ENCODE data around the gene ZNF200. TPM values are rescaled to one million over a fixed set of nuclear protein-coding genes. Genes with fewer than 3 reads are reported as not detected.
"Not testable (repeated sequence)": the region's sequence is repeated elsewhere in the genome, so short reads cannot be mapped to it uniquely, and the experiment has no call there.

The ZNF200 gene, protein sequence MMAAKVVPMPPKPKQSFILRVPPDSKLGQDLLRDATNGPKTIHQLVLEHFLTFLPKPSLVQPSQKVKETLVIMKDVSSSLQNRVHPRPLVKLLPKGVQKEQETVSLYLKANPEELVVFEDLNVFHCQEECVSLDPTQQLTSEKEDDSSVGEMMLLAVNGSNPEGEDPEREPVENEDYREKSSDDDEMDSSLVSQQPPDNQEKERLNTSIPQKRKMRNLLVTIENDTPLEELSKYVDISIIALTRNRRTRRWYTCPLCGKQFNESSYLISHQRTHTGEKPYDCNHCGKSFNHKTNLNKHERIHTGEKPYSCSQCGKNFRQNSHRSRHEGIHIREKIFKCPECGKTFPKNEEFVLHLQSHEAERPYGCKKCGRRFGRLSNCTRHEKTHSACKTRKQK
- 6.3 TPM for polyA plus RNA-seq (ENCODE audit: insufficient read length)

DNA sequence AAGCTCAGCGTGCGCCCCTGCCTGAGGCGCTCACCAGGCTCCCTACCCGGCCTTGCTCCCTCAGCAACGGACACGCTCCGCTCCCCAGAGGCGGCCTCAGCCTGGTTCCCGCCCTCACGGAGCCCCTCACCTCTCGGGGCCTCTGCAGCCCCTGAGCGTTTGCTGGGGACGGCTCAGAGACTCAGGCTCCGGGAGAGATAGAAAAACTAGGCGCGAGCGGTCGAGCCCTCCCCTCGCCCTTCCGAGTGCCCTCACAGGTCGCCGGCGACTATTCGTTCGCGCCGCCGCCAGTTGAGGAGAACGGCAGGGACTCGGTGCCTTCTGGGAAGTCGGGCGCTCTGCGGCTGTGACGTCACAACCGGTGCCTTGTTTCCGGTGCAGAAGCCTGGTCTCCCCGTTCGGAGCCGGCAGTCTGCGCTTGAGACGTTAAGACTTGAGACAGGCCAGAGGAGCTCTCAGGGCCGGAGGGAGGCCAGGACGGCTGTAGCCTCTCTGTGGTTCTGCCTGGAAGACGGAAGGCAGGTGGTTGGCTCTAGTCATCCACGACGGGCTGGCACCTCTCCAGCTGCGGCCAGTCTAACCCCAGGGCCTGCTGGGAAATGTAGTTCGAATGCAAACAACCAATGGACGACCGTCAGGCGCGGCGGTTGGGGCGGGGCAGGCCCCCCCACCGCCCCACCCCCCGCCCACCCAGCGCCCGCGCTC, at the start of gene ZNF200:
TSS of gene ZNF200 (minus strand) at position 302 of the 705 bp plus-strand sequence. CDS start 1,403 bp downstream, outside the sequence.
- peak; percentile 91 for DNase-seq (ENCODE audit: low read depth)

DNA sequence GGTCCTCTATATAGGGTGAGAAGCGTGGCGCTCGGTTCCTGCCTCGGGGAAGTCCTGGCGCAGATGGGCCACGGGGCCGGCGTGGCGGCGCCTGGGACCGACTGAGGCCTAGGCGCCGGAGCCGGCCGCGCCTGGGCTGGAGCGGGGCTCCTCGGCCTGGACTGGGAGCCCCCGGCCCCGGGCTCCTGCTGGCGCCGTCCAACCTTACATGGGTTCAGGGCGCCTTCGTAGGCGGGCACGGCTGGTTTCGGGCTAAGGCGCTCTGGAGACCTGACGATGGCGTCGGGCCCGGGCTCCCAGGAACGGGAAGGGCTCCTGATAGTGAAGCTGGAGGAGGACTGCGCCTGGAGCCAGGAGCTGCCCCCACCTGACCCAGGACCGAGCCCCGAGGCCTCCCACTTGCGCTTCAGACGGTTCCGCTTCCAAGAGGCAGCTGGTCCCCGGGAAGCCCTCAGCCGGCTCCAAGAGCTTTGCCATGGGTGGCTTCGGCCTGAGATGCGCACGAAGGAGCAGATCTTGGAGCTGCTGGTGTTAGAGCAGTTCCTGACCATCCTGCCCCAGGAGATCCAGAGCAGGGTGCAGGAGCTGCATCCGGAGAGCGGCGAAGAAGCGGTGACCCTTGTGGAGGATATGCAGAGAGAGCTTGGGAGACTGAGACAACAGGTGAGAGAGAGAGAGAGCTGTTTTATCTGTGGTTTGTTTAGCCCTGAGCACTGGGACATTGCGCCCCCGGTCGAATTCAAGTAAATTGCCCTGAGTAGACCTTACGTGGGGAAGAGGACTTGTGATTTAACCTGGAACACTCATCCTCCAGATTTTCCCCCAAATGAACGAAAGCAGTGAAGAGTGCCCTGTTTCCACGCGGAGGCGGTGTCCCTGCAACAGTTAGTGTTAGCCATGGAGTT, 48.8 kb upstream of the ZNF200 start:
- no peak for DNase-seq (ENCODE audit: low read depth)

DNA sequence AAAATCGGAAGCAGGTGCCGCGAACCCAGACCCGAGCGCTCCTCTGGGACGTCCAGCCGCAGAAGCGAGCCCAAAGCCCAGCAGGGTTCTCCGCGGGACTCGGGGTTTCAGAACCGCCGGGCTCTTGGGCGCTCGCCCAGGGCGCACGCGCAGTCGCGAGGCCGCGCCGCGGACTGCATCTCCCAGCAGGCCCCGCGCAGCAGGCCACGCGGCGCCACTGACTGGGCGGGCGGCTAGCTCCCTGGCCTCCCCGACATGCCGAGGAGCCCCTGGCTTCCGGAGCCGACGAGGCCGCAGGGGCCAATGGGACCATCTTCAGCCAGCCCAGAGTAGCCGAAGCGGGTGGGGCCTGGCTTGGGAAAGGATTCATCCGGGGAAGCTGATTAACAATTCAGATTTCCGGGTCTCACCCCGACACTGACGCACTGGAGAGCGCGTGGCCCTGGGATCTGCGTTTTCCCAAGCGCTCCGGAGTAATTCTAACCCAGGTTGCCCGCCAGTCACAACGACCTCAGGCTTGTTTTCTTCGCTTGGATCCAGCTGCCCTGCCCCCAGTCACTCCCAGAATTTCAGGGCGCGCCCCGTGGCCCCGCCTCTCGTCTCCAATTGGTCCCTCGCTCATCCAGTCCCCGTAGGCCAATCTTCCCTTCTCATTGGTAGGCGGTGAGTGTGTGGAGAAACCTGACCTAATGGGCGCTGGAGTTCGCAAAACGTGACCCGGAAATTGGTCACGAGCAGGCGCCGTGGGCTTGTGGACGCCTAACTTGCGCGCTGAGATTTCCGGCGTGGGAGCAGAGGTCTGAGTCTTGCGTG, 48.0 kb upstream of the ZNF200 start, which contains the start of gene ZNF263:
TSS of gene ZNF263 (plus strand) at position 762 of the 813 bp plus-strand sequence. CDS start 328 bp downstream, outside the sequence.
- peak; percentile 98 for DNase-seq (ENCODE audit: low read depth)

DNA sequence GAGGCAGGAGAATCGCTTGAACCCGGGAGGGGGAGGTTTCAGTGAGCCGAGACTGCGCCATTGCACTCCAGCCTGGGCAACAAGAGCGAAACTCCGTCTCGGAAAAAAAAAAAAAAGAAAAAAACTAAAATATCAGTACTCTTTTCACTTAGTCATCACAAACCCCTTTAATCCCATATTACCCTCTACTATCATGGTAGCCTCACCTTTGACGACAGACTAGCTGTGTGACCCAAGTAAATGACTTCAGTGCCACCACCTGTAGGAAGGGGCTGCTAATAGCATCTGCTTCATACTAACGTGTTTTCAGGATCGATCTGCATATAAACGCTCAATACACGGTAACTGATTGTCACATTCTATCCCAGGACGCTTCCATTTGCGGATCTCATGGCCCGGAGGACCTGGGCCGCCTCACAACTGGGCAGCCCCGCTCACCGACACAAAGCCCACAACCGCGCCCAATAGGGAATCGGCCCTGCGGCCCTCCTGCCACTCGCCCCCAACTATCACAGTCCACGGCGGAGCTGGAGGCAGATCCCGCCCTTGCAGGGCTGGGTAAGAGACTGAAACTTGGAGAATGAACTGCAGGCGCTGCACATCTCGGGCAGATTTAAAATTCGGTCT, 47.3 kb upstream of the ZNF200 start:
- no peak for DNase-seq (ENCODE audit: low read depth)

DNA sequence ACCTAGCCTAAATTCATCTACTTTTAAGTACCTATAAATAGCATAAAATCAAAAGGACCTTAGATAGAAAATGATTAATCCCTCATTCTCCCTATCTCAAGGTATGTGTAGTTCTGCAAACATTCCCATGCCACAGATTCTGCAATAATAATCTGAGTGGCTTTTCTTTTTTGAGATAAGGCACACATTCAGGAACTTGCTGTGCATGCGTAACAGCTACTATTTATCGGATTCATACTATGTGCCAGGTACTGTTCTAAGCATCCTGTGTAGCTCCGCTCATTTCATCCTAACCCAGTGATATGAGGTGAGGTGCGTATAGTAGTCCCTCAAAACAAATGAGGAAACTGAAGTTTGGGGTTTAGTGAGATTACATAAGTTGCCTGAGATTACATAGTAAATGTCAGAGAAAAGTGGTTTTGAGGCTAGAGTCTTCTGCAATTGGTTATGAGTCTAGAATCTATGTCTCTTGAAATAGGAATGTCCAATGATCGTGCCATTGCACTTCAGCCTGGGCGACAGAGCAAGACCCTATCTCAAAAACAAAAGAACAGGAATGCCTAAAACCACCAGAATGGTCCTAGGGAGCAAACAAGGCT, 46.4 kb upstream of the ZNF200 start:
- DNase-seq (ENCODE audit: low read depth), result no peak

DNA sequence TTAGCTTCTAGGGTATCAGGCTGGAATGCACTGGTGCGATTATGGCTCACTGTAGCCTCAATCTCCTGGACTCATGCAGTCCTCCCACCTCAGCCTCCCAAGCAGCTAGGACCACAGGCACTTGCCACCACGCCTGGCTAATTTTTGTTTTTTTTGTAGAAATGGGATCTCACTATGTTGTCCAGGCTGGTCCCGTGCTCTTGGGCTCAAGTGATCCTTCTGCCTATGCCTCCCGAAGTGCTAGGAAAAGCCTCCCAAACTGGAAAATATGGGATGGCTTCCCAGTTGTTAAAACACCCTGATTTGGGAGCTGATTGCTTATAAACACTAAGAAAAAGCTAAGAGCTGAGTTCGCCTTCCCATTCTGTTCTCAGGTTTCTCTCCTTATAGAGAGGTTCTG, 41.7 kb upstream of the ZNF200 start:
- DNase-seq (ENCODE audit: low read depth), result no peak

DNA sequence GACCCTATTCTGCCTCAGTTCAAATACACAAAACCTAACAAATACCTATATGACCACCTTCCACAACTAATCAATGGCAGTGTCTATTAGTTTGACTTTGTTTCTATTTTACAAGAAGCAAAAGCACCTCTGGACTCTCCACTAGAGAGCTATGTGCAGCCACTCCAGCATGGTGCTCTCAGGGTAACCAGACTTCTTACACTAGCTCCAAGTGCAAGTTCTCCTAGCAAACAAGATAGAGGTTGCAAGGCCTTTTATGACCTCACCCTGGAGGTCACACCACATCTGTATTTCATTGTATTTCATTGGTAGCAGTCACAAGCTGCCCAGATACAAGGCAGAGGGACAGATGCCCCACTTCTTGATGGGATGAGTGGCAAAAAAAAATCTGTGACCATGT, 40.0 kb upstream of the ZNF200 start:
- no peak for DNase-seq (ENCODE audit: low read depth)

DNA sequence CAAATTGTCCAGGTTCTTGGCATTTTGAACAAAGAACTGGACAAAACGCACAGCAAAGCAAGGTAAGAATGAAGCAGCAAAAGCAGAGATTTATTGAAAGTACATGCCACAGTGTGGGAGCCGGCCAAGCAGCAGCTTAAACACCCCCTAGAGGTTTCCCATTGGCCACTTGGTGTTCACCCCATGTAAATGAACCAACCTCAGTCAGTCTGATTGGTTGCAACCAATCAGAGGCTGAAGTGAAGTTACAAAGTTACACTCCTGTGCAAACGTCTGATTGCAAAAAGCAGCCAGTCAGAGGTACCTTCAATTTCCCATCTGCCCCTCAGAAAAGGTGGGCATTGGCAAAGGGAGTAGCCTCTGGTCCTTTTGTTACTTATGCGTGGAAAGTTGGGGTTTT, 39.5 kb upstream of the ZNF200 start:
- no peak for DNase-seq (ENCODE audit: low read depth)

DNA sequence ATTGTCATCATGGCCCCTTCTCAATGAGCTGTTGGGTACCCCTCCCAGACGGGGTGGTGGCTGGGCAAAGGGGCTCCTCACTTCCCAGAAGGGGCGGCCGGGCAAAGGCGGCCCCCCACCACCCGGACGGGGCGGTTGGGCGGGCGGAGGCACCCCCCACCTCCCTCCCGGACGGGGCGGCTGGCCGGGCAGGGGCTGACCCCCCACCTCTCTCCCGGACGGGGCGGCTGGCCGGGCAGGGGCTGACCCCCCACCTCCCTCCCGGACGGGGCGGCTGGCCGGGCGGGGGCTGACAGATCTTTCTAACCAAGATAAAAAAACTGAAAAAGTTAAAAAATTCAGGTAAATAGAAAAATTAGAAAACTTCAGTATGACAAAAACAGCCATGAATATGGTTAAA, 36.3 kb upstream of the ZNF200 start:
- not testable (repeated sequence) for DNase-seq (ENCODE audit: low read depth)

DNA sequence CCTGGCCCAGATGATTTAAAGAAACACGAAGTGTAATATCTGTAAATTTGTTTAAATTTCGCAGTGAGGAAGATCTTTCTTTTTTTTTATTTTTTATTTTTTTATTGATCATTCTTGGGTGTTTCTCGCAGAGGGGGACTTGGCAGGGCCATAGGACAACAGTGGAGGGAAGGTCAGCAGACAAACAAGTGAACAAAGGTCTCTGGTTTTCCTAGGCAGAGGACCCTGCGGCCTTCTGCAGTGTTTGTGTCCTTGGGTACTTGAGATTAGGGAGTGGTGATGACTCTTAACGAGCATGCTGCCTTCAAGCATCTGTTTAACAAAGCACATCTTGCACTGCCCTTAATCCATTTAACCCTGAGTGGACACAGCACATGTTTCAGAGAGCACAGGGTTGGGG, 35.8 kb upstream of the ZNF200 start:
- not testable (repeated sequence) for DNase-seq (ENCODE audit: low read depth)

DNA sequence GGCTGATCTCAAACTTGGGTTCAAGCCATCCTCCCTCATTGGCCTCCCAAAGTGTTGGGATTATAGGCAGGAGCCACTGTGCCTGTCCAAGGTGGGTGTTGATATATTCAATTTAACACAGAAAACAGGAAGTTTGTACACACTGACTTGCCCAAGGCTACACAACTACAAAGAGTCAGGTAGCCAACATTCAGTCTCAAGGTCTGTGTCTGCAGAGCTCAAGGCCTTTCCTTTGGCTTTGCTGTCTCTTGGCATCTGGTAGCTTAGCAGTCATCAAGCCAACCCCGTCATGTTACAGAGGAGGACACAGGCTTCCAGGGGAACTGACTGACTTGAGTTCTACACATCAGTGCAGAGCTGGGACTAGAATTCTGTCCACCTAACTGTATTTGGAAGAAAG, 33.3 kb upstream of the ZNF200 start:
- no peak for DNase-seq (ENCODE audit: low read depth)

DNA sequence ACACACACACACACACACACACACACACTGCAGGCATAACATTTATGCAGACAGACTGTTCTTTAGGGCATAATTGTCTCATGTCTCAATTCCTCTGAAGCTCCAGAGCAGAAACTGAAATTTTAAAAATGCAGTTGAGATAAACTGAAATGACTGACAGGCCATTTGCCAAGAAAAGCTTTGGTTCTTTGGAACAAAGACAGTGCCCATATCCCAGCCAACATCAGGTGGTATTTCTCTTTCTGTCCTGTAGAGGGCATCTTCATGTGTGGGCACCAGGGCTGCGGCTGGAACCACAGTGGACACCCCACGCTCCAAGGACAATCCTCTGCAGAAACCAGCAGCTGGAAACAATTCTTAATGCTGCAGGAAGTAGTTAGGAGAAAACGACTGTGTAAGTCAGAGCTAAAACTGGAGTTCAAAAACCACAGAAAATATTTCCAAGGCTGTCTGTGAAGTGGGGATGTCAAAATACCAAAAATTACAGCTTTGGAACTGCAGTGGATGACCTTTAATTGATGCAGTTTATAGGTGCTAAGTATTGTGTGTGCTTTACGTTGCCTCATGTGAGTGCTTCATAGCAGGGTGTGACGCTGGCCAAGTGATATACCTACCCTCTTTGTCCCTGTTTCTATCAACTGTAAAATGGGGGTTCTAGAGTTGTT, 32.0 kb upstream of the ZNF200 start:
- DNase-seq (ENCODE audit: low read depth), result no peak

DNA sequence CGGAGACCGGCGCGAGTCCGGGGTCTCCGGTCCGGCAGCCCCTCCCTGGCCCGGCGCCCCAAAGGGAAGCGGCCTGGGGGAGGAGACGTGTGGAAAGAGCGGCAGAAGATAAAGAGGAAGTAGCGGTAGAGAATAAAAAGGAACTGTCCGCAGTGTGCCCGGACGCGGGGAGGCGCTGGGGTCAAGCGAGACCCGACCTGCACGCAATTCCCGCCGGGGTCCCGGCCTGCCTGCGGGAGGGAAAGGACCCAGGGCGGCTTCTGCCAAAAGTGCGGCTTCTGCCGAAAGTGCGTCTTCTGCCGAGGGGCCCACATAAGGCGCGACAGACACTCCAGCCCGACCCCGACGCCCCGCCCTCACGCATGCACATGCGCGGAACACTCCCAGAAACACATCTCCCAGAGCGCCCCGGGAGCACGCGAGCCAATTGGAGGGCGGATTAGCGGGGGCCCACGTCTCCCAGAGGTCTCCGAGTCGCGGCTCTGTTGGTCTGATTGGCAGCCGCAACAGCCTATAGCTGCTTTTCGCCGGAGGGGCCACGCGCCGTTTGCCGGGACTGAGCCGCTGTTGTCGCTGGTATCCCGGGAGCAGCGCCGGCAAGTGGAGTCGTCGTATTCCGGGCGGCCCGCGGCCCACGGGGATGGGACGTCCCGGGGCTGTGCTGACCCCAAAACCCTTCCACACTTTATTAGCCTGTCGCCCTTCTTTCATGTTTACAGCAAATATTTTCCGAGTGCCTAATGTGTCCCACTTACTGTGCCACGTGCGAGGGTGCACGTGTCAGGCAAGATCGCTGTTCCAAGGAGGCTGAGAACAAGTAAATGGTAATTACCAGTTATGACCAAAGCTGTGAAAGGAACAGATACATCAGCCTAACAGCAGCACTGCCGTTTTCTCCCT, 29.4 kb upstream of the ZNF200 start:
- peak; percentile 82 for DNase-seq (ENCODE audit: low read depth)

DNA sequence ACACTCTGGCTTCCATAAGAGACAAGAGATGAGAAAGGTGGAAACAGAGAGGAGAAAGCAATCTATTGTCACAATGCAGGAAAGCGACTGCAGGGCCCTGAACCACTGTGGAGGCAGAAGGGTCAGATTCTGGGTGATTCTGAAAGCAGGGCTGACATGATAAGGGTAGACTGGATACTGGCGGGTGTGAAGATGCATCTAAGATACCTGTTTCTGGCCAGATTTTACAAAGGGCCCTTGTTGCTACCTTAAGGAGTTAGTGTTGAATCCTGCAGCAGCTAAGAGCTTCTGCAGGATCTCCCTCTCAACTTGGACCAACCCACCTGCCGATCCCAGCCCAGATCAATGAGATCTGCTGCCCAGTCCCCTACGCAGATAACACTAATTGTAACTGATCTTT, 27.6 kb upstream of the ZNF200 start:
- DNase-seq (ENCODE audit: low read depth), result no peak

DNA sequence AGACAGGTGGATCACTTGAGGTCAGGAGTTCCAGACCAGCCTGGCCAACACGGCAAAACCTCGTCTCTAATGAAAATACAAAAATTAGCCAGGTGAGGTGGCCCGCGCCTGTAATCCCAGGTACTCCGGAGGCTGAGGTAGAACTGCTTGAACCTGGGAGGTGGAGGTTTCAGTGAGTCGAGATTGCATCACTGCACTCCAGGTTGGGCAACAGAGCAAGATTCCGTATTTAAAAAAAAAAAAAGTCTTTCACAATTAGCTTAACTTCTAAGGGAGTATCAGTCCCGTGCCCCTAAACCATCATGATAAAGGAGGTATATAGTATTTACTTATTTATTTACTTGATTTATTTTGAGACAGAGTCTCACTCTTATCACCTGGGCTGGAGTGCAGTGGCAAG, 24.9 kb upstream of the ZNF200 start:
- no peak for DNase-seq (ENCODE audit: low read depth)

DNA sequence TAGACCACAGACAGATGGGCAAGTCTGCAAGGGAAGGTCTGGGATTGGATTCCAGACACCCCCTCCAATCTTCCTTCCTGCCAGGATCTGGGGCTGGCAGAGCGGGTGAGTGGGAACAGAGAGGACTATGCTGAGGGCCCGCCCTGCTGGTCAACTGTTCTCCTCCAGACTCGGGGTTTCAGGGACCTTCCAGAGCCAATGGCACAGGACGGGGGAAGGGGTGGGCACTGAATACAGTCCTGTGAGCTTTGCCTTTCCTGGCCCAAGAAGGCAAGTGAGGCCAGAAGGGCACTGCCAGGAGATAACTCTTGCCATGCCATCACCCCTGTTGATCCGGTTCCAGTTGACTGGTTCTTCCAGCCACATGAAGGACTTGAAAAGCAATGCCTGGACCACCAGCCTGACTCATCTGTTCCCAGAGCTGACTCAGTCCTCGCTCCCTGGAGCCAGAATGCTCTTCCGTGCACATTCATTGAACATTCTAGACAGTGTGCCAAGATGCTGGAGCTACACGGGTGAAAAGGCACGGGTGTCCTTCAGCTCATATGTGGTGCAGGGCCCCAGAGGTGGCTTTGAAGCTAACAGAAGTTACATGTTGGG, 22.0 kb upstream of the ZNF200 start:
- no peak for DNase-seq (ENCODE audit: low read depth)

DNA sequence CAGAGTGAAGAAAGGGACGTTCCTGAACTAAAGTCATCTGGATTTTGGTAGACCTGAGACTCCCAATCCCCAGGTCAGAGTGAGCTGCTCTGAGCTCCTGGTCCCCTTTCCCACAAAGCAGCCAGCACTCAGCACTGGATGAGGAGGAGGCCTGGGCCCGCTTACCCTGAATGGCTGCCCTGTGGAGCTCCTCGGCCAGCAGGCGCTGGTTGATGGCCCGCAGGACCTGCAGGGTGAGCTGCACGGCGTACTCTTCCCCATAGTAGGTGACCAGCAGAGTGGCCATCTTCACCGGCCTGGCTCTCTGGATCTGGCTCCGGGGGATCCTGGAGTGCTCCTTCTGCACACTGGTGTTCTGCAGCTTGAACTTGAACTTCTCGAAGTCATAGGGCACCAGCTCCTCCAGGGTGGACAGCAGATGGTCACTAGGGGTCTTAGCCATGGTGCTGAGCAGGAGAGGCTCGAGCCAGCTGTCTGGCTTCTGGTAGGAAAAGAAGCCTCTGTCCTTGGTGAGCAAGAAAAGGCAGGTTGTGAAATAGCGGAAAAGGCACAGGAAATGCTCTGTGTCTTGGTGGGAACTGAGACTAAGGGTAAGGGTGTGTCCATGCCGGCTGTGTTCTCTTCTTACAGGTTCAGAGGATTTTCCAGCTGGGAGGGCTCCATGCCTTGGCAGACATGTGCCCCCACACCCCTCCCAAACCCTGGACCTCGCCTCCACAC, 21.3 kb upstream of the ZNF200 start, which contains the start of gene MEFV:
TSS of gene MEFV (minus strand) at position 488 of the 720 bp plus-strand sequence. CDS start at position 442, 46 bp downstream.
- DNase-seq (ENCODE audit: low read depth), result no peak
